ENCODE measurements around the gene MLLT10.

The MLLT10 gene

DNA sequence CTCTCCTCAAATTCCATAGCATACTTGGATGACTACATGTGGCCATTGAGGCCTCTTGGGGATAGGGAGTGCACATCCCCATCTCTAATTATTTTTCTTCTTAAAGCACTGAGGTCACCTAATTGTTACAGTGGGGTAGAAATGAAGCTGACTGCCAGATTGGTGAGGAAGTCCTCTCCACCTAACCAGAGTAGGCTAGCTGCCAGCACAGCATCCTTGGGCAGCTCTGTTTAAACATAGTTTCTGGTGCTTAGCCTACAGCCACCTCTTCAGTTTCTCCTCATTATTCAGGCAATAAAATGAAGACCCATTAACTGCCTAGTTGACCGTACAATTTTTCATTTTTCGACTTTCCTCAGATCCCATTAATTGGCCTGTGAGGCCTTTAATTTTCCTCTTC lies 104.6 kb downstream of the MLLT10 start:
- DNase-seq (ENCODE audit: low read depth), result no peak

DNA sequence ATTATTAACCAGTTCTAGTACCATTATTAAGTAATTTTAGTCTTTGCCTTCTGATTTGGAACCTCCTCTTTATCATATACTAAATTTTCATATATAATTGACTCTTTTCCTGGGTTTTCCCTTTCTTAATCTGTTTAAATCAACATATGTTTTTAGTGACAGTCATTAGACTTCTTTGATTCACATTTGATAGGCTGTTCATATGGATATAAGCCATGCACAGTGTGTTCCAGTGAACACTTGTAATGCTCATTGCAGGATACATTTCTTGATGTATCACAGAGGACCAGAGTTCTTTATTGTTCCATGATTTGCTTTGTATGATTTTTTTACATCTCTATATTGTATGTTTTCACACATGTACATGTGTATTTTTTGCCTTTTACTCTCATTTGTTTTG lies 114.0 kb downstream of the MLLT10 start:
- no peak for DNase-seq (ENCODE audit: low read depth)

DNA sequence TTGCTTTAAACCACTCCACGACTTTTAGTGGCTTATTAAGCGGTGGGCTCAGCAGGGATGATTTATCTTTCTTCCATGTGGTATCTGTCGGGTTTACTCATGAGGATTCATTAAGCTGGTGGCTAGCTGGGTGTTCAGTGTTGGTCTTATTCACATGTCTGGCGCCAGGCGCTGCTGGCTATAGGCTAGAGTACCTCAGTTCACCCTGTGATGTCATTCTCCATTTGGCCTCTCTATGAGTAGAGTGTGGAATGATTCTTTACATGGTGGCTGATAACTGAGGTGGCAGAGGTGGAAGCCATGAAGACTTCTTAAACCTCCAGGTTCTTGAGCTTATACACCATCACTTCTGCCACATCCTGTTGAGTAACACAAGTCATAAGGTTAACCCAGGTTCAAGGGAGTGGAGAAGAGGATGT lies 115.4 kb downstream of the MLLT10 start:
- no peak for DNase-seq (ENCODE audit: low read depth)

DNA sequence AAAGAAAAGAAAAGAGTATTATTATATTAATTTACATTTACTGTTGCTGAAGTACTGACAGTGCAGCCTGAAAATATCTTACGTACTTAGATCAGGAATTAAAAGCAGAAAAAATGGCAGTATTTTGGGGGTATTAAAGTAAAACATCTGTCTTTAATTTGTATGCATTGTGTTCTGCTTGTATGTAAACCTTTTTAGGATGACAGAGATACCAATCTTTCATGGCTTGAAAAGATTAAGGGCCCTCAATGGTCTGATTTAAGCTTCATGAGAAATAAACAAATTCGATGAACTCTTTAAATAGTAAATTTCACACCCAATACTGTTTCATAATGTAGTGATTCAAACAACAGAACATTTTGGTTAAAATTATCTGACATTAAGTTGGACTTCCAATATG lies 116.3 kb downstream of the MLLT10 start:
- no peak for DNase-seq (ENCODE audit: low read depth)

DNA sequence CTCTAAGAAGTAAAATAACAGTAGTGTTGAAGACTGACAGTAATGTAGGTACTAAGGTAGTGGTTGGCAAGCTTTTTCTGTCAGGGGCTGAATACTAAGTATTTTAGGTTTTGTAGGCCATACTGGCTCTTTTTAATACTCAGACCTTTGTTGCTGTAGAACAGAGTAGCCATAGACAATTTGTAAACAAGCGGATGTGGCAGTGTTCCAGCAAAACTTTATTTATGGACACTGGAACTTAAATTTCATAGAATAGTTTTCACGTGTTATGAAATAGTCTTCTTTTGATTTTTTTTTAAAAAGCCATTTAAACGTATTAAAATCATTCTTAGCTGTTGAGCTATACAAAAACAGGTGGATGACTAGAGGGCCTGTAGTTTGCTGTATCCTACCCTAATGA lies 121.2 kb downstream of the MLLT10 start:
- no peak for DNase-seq (ENCODE audit: low read depth)

DNA sequence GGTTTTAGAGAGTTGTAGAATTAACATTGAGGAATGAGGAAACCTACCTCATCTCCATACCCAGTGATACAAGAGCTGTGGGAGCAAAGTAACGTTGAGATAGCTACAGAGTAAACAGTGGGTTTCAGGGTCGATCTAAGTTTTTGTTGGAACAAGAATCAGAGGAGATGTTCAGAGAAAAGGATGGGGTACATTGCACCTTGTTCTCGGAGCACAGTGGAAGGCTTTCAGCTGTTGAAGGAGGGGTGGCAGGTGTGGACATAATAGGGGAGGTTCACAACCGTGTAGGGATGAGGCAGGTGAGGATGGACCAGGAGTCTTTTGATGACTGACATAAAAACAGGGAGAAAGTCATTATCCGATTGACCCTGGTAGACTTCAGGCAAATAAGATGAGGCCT lies 121.7 kb downstream of the MLLT10 start:
- no peak for DNase-seq (ENCODE audit: low read depth)

DNA sequence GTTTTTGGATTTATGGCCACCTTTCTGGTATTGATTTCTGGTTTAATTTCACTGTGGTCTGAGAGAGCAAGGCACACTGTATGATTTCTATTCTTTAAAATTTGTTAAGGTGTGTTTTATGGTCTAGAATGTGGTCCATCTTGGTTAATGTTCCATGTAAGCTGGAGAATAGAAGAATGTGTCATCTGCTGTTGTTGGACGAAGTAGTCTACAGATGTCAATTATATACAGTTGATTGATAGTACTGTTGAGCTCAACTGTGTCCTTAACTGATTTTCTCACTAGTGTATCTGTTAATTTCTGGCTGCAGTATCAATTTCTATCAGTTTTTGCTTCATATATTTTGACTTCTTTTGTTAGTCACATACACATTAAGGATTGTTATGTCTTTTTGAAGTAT lies 127.1 kb downstream of the MLLT10 start:
- DNase-seq (ENCODE audit: low read depth), result no peak

DNA sequence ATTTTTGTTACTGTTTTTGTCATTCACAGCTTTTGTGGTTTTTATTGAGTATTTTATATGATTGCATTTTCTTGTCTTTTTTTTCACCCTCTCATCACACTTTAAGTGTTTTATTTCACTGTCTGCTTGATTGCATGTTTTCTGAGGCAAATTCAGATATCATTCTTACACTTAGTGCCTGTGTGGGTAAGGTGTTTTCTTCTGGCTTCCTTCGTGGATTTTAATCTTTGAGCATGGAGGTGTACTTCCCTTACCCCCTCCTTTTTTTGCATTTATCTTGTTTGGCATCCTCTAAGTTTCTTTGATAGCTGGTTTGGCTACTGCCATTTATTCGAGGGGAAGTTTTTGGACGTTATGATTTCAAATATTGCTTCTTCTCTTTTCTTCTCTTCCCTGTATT lies 127.9 kb downstream of the MLLT10 start:
- no peak for DNase-seq (ENCODE audit: low read depth)

DNA sequence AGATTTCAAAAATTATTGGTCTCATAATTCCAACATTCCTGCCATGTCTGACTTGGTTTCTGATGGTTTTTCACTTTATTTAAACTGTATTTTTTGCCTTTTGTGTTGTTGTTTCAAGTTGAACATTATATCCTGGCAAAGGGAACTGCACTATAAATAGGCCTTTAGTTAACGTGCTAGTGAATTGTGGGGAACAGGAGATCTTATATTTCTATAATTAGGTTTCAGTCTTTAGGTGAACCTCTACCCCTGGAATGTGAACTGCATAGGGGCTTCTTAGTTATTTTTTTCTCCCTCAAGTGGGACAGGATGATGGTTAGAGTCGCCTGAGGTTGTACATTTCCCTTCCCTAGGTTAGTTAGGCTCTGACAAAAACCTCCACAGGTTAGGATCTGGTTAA lies 128.6 kb downstream of the MLLT10 start:
- no peak for DNase-seq (ENCODE audit: low read depth)

DNA sequence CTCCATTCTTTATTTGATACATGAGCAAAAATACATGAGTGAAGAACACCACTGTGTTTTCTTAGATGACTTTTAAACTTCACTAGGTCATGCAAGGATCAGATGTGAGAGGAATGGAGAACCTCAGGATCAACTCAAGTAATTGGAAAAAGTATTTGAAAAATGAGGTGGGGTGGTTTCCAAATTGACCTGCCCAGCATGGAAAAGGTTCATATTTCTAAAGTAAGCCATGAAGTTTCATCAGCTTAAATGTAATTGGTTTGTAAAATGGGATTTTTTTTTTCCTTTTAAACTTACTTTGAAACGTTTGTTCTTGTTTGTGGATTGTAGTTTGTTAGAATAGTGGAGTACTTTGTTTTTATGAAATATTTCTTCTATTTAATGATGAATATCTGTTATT lies 134.8 kb downstream of the MLLT10 start:
- peak; percentile 13 for DNase-seq (ENCODE audit: low read depth)

DNA sequence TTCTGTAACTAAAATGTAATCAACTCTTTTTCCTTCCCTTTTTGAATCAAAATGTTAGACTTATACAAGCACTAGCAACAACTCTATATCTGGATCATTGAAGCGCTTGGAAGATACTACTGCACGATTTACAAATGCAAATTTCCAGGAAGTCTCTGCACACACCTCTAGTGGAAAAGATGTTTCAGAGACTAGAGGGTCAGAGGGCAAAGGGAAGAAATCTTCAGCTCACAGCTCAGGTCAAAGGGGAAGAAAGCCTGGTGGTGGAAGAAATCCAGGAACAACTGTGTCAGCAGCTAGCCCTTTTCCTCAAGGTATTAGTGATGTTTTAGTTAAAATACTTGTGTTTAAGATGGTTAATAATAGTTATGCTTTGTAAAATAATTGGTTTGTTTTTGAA lies 136.4 kb downstream of the MLLT10 start:
- DNase-seq (ENCODE audit: low read depth), result no peak

DNA sequence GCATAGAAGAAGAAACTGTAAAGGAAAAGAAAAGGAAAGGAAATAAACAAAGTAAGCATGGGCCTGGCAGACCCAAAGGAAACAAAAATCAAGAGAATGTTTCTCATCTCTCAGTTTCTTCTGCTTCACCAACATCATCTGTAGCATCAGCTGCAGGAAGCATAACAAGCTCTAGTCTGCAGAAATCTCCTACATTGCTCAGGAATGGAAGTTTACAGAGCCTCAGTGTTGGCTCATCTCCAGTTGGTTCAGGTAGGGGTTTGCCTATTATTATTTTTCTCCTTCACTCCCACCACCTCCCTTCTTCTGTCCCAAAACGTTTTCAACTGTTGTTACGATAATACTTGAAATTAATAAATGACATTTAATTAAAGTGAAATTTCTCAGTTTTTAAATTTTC lies 139.6 kb downstream of the MLLT10 start:
- no peak for DNase-seq (ENCODE audit: low read depth)

DNA sequence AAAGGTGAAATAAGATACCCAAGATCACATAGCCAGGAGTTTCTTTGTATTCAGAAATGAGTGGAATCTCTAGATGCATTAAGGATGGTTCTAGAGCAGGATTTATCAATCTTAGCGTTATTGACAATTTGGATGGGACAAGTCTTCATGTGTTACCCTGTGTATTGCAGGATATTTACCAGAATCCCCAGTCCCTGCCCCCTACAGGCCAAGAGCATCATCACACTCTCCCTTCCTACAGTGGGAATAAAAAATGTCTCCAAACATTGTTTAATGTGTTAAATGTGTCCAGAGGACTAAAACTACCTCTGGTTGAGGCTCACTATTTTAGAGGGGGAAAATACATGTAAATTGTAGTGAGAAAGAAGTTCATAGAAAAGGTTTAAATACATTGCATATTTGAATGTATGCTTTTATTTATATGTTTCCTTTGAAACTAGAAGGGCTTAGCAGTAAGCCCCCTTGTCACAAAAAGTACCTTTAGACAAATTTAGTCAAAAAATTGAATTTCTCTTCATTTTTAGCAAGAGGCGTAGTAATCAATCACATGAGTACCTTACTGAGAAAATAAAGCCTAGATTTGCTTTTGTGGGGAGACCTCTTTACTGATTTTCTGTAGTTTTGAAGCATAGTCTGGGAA lies 141.2 kb downstream of the MLLT10 start:
- peak; percentile 21 for DNase-seq (ENCODE audit: low read depth)

DNA sequence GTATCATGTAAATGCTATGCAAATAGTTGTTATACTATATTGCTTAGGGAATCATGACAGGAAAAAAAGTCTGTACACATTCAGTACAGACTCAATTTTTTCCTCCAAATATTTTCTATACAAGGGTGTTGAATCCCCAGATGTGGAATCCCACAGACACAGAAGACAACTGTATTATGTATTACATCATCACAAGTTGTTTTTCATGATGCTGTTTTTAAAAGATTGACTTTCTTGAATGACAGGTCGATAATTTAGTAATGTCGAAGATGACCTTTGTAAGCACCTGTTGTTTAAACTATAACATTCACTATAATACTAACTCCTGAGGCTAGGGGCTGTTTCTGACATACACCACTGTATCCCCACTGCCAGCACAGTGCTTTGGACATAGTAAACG lies 143.5 kb downstream of the MLLT10 start:
- no peak for DNase-seq (ENCODE audit: low read depth)

DNA sequence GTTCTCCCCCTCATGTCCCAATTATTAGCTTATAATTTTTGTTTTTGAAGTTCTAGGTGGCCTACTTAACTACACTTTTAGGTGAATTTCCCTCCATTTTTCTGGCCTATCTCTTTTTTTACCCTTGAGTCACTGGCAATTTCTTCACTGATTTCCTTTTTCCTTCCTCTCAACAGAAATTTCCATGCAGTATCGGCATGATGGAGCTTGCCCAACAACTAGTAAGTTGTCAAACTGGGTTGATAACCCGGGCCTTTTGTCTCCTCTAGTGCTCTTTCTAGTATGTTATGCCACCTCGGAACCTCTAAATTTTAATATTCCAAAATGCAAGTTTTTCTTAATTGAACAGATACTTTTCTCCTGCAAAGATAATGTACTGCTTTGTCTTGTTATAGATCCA lies 147.1 kb downstream of the MLLT10 start:
- no peak for DNase-seq (ENCODE audit: low read depth)

DNA sequence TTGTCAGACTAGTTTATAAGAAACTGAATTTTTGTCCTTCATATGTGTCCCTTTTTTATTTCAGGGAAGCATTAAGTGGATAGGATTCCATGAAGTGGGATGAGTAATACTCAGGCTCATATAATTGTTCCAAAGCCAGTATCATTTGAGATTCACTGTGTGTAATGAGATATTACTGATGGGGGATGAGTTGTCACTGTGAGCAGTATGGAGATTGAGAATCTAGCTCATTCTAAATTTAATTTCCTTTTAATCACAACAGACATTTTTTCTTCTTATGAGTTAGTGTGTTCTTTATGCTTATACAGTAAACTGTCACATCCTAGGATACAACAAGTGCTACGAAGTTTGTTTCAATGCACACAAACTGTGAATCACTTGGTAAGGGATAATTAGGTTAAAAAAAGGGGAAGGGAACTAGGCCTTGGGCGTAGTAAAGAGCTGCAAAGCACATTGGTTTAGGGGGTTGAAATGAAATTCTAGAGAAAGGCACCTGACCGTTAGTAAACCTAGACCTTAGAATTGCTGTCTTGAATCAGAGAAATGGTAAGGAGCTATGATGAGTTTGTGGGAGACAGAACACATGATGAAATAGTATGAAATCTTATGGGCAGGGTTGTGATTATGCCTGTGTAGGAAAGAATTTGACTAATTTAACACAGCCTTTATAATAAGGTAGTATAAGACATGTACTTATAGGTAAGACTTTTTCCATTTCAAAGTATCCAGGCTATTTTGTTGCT lies 153.4 kb downstream of the MLLT10 start:
- DNase-seq (ENCODE audit: low read depth), result peak; percentile 78

DNA sequence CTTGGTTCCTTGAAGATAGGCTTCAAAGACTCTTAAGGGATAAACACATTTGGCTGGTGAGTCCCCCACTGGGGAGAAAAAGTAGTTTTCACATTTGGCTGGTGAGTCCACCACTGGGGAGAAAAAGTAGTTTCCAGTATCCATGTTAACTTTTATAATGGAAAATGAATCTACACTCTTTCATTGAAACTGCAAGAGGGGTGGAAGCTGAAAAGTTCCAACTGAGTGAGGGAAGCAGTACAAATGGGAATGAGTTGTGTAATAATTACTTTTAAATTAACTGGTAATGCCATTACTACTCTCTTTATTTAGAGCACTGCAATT lies 153.9 kb downstream of the MLLT10 start:
- no peak for DNase-seq (ENCODE audit: low read depth)

DNA sequence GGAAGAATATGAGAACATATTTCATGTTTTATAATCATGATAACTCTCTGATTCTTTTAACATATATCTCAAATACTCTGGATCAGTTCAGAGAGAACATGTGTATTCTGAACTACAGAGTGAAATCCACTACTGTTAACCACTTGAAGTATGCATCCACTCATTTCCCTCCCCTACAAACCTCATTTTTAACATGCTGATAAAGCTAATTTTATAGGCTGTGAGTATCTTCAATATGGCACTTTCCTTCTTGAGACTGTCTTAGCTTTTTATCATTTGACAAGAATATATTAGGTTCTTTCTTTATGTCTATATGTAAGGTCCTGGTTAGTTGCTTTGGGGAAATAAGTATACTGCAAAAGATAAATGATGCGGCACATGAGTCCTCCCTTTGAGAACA lies 154.8 kb downstream of the MLLT10 start:
- DNase-seq (ENCODE audit: low read depth), result no peak

DNA sequence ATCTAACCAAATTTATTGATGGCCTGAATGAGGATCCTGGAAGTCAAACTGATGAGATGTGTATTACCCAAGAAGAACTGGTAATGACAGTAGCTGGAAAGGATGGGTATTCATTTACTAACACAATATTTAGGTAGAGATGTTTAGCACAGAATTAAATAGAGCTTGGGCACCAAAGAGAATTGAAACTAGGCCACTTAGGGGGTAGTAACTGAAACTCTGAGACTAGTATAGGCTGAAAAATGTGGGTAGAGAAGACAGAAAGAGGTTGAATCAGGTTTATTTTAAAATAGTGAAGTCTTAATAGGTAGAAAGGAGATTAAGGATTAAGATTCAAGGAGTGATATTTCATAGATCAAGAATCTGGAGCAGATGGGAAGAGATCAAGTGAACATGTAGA lies 155.8 kb downstream of the MLLT10 start:
- no peak for DNase-seq (ENCODE audit: low read depth)

DNA sequence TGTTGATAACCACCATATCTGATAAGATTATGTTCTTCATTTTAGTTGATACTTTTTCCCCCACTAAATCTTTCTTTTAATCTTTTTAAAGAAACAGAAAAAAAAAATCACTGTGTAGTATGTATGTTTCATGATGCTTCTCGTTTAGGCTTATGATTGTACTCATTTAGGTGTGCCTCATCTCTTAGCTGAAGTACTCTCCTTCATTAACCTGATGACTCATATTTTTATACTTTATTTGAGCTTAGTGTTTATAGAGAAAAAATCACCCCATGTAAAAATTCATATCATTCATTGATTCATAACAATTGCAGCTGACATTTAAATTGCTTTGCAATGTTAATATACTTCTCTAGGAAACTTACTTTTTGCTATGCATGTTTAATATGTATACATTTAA lies 158.9 kb downstream of the MLLT10 start:
- DNase-seq (ENCODE audit: low read depth), result no peak

DNA sequence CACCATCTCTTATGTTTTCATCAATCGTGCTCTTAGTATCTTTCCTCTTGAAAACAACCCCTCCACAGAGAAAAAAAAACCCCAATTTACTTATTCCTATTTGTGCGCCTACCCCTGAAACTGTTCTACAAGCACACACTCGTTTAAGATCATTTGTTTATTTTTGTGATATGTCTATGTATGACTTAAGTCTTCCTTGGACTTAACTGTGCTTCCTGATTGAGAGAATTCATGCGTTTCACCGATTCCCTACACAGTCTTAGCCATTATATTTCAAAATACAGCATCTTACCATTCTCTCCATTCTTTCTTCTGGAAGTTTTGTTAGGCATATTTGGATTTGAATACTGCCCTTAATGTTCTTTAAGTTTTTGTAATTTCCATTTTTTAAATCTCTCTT lies 159.4 kb downstream of the MLLT10 start:
- DNase-seq (ENCODE audit: low read depth), result no peak

DNA sequence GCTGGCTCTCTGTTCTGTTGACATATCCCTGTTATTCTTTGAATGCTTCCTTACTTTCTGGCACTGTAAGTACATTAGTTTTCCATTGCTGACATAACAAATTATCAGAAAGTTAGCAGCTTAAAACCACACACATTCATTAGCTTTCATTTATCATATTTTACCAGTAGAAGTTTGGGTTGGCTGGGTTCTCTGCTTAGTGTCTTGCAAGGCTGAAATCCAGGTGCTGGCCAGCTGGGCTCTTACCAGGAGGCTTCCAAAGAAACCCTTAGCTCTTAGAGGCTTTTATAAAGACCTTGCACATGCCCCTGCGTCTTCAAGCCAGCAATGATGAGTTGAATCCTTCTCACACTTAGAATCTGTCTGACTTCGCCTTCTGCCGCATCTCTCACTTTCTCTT lies 160.6 kb downstream of the MLLT10 start:
- no peak for DNase-seq (ENCODE audit: low read depth)

DNA sequence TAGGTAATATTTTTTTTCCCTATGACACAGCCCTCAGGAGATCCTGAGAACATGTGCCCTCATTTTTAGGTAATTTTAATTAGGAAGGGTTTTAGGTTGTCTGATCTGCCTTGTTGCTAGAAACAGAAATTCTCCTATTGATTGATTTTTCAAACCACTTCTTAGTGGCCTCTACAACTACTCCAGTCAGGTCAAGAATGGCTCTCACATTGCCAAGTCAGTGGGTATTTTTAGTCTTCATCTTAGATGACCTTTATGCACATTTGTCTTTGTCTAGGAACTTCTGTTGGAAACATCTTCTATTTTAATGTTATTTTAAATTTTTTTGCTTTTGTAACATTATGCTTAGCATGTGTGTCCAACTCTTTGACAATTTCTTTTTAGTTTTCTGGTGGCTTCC lies 162.3 kb downstream of the MLLT10 start:
- DNase-seq (ENCODE audit: low read depth), result no peak

DNA sequence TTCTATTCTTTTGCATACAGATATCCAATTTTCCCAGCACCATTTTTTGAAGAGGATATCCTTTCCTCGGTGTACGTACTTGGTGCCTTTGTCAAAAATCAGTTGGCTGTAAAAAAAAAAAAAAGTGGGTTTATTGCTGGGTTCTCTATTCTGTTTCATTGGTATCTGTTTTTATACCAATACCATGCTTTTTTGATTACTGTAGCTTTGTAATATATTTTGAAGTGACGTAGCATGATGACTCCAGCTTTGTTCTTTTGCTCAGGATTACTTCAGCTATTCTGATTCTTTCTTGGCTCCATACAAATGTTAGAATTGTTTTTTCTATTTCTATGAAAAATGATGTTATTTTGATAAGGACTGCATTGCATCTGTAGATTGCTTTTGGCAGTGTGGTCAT lies 165.5 kb downstream of the MLLT10 start:
- no peak for DNase-seq (ENCODE audit: low read depth)

Data from fibroblast of the conjunctiva (primary cell).